Keratinocyte (primary cell): ENCODE measurements around the gene CARMIL1.

Experiments
- CTCF ChIP-seq, 3 experiments: IDR thresholded peaks in 1 of 3; conservative IDR thresholded peaks in 1 of 3; optimal IDR thresholded peaks in 1 of 3; 2 replicates in 2 of 3; 3 replicates in 1 of 3; pipeline versions ENCODE3 to v1.5.1; 2011; ENCODE audit warnings: low read length in 3 of 3, mild to moderate bottlenecking in 3 of 3, moderate library complexity in 2 of 3, control low read depth in 1 of 3, inconsistent platforms in 1 of 3; ENCODE audit not compliant: insufficient read depth in 2 of 3; ENCODE audit errors: extremely low read depth in 1 of 3
- EZH2 ChIP-seq: IDR thresholded peaks from one replicate; pipeline ENCODE4 v1.6.1; 2012; ENCODE audit warnings: inconsistent platforms, mild to moderate bottlenecking, low read length, moderate library complexity

GRCh38 chr6:25596928-25597818 is 318.0 kb downstream of the CARMIL1 start:
- TF ChIP-seq CTCF (optimal IDR thresholded peaks at IDR 0.05 in 1 of 3, IDR thresholded peaks at IDR 0.05 in 1 of 3, conservative IDR thresholded peaks at IDR 0.05 in 1 of 3; ENCODE audit: extremely low read depth in 1 of 3, insufficient read depth in 2 of 3, low read length in 3 of 3): no peak
- TF ChIP-seq EZH2: no peak
